ENCODE data around the gene KDM6A. TPM values are rescaled to one million over a fixed set of nuclear protein-coding genes. Genes with fewer than 3 reads are reported as not detected.

Gene KDM6A
- total RNA-seq, 1 experiment from 2014 or later = 21.0 TPM

DNA sequence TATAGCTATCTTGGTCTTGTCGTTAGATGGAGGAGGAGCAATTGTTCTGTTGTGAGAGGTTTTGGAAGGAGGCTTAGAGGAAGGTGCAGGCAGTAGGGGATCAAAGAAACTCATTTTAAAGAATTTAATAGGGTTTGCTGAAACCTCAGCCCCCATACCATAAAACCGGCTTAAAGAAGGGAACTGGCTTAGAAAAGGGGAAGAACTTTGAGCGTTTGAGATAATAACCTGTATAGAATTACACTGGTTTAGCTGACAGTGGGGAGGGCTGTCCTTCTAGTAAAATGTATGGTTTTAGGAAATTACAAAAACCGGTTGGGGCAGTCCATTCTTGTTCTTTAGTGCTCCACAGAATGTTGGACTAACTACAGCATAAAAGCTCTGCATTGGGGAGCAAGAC, 128.1 kb downstream of the KDM6A start:
- H3K4me1 ChIP-seq (ENCODE audit: control insufficient read depth in 1 of 2, insufficient read depth in 2 of 2, low read length in 2 of 2) = peaks cover 4 to 44% of the 10 kb centered on the region in 2 experiments; a peak in 3 of 4 replicates
- POLR2A ChIA-PET = no interaction called here
- no peak overlapping the region for H3K27ac ChIP-seq (ENCODE audit: low read depth, low read length)
- H4K20me1 ChIP-seq (ENCODE audit: insufficient read depth) = no peaks in the 10 kb centered on the region
- no peak overlapping the region for H3K4me3 ChIP-seq (replicated peaks in 1 of 2; ENCODE audit: low read depth in 1 of 2, low read length in 2 of 2)
- no peaks in the 10 kb centered on the region for H3K36me3 ChIP-seq (ENCODE audit: control insufficient read depth in 1 of 2, insufficient read depth in 2 of 2, low read length in 2 of 2)
- no peak for TF ChIP-seq JUND (IDR thresholded peaks at IDR 0.05)
- TF ChIP-seq, protein P1, sequence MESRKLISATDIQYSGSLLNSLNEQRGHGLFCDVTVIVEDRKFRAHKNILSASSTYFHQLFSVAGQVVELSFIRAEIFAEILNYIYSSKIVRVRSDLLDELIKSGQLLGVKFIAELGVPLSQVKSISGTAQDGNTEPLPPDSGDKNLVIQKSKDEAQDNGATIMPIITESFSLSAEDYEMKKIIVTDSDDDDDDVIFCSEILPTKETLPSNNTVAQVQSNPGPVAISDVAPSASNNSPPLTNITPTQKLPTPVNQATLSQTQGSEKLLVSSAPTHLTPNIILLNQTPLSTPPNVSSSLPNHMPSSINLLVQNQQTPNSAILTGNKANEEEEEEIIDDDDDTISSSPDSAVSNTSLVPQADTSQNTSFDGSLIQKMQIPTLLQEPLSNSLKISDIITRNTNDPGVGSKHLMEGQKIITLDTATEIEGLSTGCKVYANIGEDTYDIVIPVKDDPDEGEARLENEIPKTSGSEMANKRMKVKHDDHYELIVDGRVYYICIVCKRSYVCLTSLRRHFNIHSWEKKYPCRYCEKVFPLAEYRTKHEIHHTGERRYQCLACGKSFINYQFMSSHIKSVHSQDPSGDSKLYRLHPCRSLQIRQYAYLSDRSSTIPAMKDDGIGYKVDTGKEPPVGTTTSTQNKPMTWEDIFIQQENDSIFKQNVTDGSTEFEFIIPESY (IDR thresholded peaks at IDR 0.05; ENCODE audit: extremely low read depth, insufficient replicate concordance, low read length) = no peak
- no peak for TF ChIP-seq CEBPB (IDR thresholded peaks at IDR 0.05; ENCODE audit: low read depth)
- TF ChIP-seq ZFX (IDR thresholded peaks at IDR 0.05) = no peak
- no peak for TF ChIP-seq POLR2A (IDR thresholded peaks at IDR 0.05; ENCODE audit: borderline replicate concordance, extremely low read depth, insufficient read depth, insufficient read length)
- no peak for TF ChIP-seq EZH2phosphoT487 (IDR thresholded peaks at IDR 0.05; ENCODE audit: borderline replicate concordance)
- ATAC-seq (no peak), DNase-seq (ENCODE audit: low read depth, low spot score) (no peak)
- H3K4me2 ChIP-seq (ENCODE audit: low read length) = no peak overlapping the region
- no peak overlapping the region for H3K9ac ChIP-seq (ENCODE audit: low read length)
- no peaks in the 10 kb centered on the region for H3K9me2 ChIP-seq (ENCODE audit: insufficient read depth)
- CTCF ChIA-PET = no interaction called here
- no peak overlapping the region for H2AFZ ChIP-seq (ENCODE audit: low read depth, low read length, poor library complexity, severe bottlenecking)
- BruUV-seq (replicated peaks) = no TSS peak
- H3K9me3 ChIP-seq (ENCODE audit: control insufficient read depth in 1 of 2, insufficient read depth in 1 of 2, low read depth in 1 of 2, low read length in 2 of 2) = no peaks in the 10 kb centered on the region
- intact Hi-C loops (cut with micrococcal nuclease) = no loop called here
- H3K79me2 ChIP-seq (ENCODE audit: insufficient read depth, low read length) = peaks cover 31% of the 10 kb centered on the region
- RAD21 ChIA-PET (ENCODE audit: low non-redundant PET in 1 of 2, low total read pairs in 2 of 2, uncharacterized antibody in 2 of 2, unreplicated experiment in 2 of 2) = no interaction called here
- no peaks in the 10 kb centered on the region for H3K27me3 ChIP-seq (ENCODE audit: insufficient read depth, low read length)

DNA sequence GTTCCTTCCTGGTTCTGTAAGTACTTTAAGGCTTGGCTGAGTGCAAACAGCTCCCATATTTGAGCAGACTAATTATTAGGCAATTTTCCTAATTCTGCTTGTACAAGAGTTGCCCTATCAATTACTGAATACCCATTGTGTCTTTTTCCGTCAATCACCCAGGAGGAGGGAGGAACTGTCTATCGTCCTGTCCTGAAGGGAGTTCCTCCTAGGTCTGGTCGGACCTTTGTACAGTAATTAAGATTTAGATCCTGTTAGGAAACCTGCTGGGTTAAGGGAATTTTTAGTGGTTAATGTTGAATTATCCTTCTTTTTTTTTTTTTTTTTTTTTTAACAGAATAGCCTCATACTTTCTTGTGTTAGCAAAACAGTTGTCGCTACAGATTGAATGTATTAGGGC, 130.1 kb downstream of the KDM6A start:
- TF ChIP-seq, protein P2, sequence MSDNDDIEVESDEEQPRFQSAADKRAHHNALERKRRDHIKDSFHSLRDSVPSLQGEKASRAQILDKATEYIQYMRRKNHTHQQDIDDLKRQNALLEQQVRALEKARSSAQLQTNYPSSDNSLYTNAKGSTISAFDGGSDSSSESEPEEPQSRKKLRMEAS (IDR thresholded peaks at IDR 0.05) = no peak
- TF ChIP-seq, protein P3, sequence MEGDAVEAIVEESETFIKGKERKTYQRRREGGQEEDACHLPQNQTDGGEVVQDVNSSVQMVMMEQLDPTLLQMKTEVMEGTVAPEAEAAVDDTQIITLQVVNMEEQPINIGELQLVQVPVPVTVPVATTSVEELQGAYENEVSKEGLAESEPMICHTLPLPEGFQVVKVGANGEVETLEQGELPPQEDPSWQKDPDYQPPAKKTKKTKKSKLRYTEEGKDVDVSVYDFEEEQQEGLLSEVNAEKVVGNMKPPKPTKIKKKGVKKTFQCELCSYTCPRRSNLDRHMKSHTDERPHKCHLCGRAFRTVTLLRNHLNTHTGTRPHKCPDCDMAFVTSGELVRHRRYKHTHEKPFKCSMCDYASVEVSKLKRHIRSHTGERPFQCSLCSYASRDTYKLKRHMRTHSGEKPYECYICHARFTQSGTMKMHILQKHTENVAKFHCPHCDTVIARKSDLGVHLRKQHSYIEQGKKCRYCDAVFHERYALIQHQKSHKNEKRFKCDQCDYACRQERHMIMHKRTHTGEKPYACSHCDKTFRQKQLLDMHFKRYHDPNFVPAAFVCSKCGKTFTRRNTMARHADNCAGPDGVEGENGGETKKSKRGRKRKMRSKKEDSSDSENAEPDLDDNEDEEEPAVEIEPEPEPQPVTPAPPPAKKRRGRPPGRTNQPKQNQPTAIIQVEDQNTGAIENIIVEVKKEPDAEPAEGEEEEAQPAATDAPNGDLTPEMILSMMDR (IDR thresholded peaks at IDR 0.05 in 2 of 3, conservative IDR thresholded peaks at IDR 0.05 in 1 of 3; ENCODE audit: borderline replicate concordance in 1 of 3, insufficient read depth in 1 of 3, low read depth in 2 of 3, low read length in 2 of 3) = no peak
- no peak for TF ChIP-seq SIN3A (IDR thresholded peaks at IDR 0.05; ENCODE audit: low read depth)
- Histone ChIP-seq H3K27me3 (ENCODE audit: insufficient read depth, low read length) (no peaks in the 10 kb centered on the region), H3K27ac (ENCODE audit: low read depth, low read length) (no peak overlapping the region), H3K9ac (ENCODE audit: low read length) (no peak overlapping the region), H3K9me3 (ENCODE audit: control insufficient read depth in 1 of 2, insufficient read depth in 1 of 2, low read depth in 1 of 2, low read length in 2 of 2) (no peaks in the 10 kb centered on the region), H3K4me1 (ENCODE audit: control insufficient read depth in 1 of 2, insufficient read depth in 2 of 2, low read length in 2 of 2) (peaks cover 8 to 49% of the 10 kb centered on the region in 2 experiments; a peak in 3 of 4 replicates), H3K9me2 (ENCODE audit: insufficient read depth) (no peaks in the 10 kb centered on the region), H3K4me3 (replicated peaks in 1 of 2; ENCODE audit: low read depth in 1 of 2, low read length in 2 of 2) (no peak overlapping the region), H3K4me2 (ENCODE audit: low read length) (no peak overlapping the region), H2AFZ (ENCODE audit: low read depth, low read length, poor library complexity, severe bottlenecking) (no peak overlapping the region), H3K36me3 (ENCODE audit: control insufficient read depth in 1 of 2, insufficient read depth in 2 of 2, low read length in 2 of 2) (no peaks in the 10 kb centered on the region), H4K20me1 (ENCODE audit: insufficient read depth) (no peaks in the 10 kb centered on the region), H3K79me2 (ENCODE audit: insufficient read depth, low read length) (peaks cover 31% of the 10 kb centered on the region)
- intact Hi-C loops (cut with micrococcal nuclease) = no loop called here
- no peak for DNase-seq (ENCODE audit: low read depth, low spot score)
- CTCF ChIA-PET = no interaction called here
- BruUV-seq (replicated peaks) = no TSS peak
- no peak for ATAC-seq
- RAD21 ChIA-PET (ENCODE audit: low non-redundant PET in 1 of 2, low total read pairs in 2 of 2, uncharacterized antibody in 2 of 2, unreplicated experiment in 2 of 2) = no interaction called here
- POLR2A ChIA-PET = no interaction called here

All from HCT116 (cell line).